Mucosa of rectum (tissue), 2 donors: ENCODE measurements around the gene C12orf57.
"Not testable (repeated sequence)": the region's sequence is repeated elsewhere in the genome, so short reads cannot be mapped to it uniquely, and the experiment has no call there.

Source experiments
- H3K27ac ChIP-seq, 2 donors: one replicate each; pipeline ENCODE4 v1.7.0; 2013; ENCODE audit warnings: inconsistent platforms in 2 of 2, low read depth in 2 of 2, low read length in 2 of 2
- H3K27me3 ChIP-seq, 2 donors: one replicate each; pipeline ENCODE4 v1.7.0; 2013; ENCODE audit warnings: low read length in 2 of 2; ENCODE audit not compliant: control insufficient read depth in 2 of 2, insufficient read depth in 2 of 2
- H3K36me3 ChIP-seq, 2 donors: one replicate each; pipeline ENCODE4 v1.7.0; 2013; ENCODE audit warnings: low read length in 2 of 2; ENCODE audit not compliant: control insufficient read depth in 2 of 2, insufficient read depth in 2 of 2
- H3K4me1 ChIP-seq, 2 donors: one replicate each; pipeline ENCODE4 v1.7.0; 2013; ENCODE audit warnings: low read length in 2 of 2, mild to moderate bottlenecking in 1 of 2; ENCODE audit not compliant: control insufficient read depth in 2 of 2, insufficient read depth in 2 of 2
- H3K4me3 ChIP-seq, 2 donors: one replicate each; pipeline ENCODE4 v1.7.0; 2013; ENCODE audit warnings: low read length in 2 of 2
- H3K9ac ChIP-seq, 2 donors: one replicate each; pipeline ENCODE4 v1.7.0; 2013; ENCODE audit warnings: low read length in 2 of 2, low read depth in 1 of 2, mild to moderate bottlenecking in 1 of 2
- H3K9me3 ChIP-seq, 2 donors: one replicate each; pipeline ENCODE4 v1.7.0; 2013; ENCODE audit warnings: low read length in 2 of 2; ENCODE audit not compliant: control insufficient read depth in 2 of 2
- donor health status: healthy.
- donor health status: Normal muscosa, but diverticular disease.

Gene C12orf57

DNA sequence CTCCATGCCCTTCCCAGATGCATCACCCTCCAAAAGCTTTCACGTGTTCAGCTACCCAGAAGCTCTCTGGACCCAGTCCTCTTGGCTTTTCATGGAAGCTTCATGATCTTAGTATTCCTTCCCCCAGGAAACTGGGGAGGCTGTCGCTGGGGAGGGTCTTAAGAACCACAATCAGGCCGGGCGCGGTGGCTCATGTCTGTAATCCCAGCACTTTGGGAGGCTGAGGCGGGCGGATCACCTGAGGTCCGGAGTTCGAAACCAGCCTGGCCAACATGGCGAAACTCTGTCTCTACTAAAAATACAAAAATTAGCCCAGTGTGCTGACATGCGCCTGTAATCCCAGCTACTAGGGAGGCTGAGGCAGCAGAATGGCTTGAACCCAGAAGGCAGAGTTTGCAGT, 35.7 kb upstream of the C12orf57 start:
- not testable (repeated sequence) for H3K9ac ChIP-seq, H3K36me3 ChIP-seq

DNA sequence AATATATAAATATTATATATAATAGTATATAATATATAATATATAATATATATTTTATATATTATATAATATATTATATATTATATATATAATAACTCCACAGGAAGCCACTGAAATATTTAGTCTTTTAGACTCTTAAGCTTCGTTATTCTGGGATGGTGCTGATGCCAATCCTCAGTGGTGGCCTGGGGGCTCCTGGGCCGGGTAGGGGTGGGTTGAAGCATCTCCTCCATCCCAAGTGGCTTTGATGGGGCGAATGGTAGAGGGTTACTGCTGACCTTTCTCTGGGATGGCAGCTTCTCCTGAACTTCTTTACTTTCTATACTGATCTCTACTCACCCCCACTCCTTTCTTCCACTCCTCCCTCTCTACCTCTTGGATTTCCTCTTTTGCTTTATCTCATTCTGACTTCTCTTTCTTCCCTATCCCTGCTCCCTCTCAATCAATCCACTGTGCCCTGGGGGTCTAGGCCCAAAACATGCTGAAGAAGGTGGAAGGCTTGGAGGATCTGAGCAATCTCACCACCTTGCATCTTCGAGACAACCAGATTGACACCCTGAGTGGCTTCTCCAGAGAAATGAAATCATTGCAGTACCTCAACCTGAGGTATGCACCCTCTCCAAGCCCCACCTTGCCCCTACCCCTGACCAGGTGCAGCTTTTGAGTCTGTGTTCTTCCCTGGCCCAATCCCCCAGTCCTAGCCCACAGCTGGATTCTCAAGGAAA, 34.2 kb upstream of the C12orf57 start:
- Histone ChIP-seq H3K9me3 (no peaks in the 10 kb centered on the region), H3K4me3 (no peak overlapping the region), H3K36me3 (no peaks in the 10 kb centered on the region), H3K27me3 (peaks cover 5 to 14% of the 10 kb centered on the region in 2 donors), H3K27ac (no peak overlapping the region), H3K9ac (no peak overlapping the region), H3K4me1 (peaks cover 6 to 11% of the 10 kb centered on the region in 2 donors)

More for the DNA sequence above, 35.7 kb upstream of the C12orf57 start:
- not testable (repeated sequence) for H3K4me3 ChIP-seq, H3K27ac ChIP-seq, H3K9me3 ChIP-seq
- peaks cover 0 to 14% of the 10 kb centered on the region in 2 donors for H3K27me3 ChIP-seq
- peaks cover 10 to 13% of the 10 kb centered on the region in 2 donors for H3K4me1 ChIP-seq

- Histone ChIP-seq H3K9ac (no peak overlapping the region), H3K4me3 (no peak overlapping the region), H3K27ac (no peak overlapping the region), H3K4me1 (peaks cover 7 to 8% of the 10 kb centered on the region in 2 donors), H3K36me3 (peaks cover 0 to 3% of the 10 kb centered on the region in 2 donors), H3K9me3 (no peaks in the 10 kb centered on the region), H3K27me3 (peaks cover 5 to 20% of the 10 kb centered on the region in 2 donors)
Measured at GRCh38 chr12:6912164-6912935, 31.5 kb upstream of the C12orf57 start.

DNA sequence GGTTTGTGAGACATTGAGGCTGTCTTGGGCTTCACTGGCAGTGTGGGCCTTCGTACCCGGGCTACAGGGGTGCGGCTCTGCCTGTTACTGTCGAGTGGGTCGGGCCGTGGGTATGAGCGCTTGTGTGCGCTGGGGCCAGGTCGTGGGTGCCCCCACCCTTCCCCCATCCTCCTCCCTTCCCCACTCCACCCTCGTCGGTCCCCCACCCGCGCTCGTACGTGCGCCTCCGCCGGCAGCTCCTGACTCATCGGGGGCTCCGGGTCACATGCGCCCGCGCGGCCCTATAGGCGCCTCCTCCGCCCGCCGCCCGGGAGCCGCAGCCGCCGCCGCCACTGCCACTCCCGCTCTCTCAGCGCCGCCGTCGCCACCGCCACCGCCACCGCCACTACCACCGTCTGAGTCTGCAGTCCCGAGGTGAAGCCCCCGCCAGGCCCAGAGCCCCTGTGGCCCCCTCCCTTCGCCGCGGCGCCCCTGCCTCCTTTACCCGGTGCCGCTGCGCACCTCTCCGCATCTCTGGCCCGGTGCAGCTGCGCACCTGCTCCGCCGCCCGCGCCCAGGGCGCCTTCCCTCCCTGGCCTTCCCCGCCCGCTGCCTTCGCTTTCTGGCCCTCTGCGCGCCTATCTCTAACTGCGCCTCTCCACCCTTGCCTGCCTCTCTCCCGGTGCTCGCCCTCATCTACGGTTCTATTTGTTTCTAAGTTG, 29.4 kb upstream of the C12orf57 start, which contains the start of gene ENO2:
ENO2 (plus strand) TSS at position 335 of the 701 bp plus-strand sequence. CDS start 1,253 bp downstream, outside the sequence.
- Histone ChIP-seq H3K4me1 (peaks cover 7 to 8% of the 10 kb centered on the region in 2 donors), H3K36me3 (peaks cover 0 to 3% of the 10 kb centered on the region in 2 donors), H3K9me3 (no peaks in the 10 kb centered on the region), H3K27ac (peak within 1 kb of the TSS; percentile 61 to 74), H3K9ac (peak within 1 kb of the TSS; percentile 49 to 57), H3K27me3 (peaks cover 5 to 20% of the 10 kb centered on the region in 2 donors), H3K4me3 (peak within 1 kb of the TSS; percentile 63 to 73)

- H3K9ac ChIP-seq: peak overlapping the region; percentile 34 to 57
- H3K27ac ChIP-seq: peak overlapping the region in 1 of 2 donors; percentile 63
- H3K4me3 ChIP-seq: peak overlapping the region; percentile 63 to 67
- H3K4me1 ChIP-seq: peaks cover 7 to 8% of the 10 kb centered on the region in 2 donors
- peaks cover 5 to 20% of the 10 kb centered on the region in 2 donors for H3K27me3 ChIP-seq
- peaks cover 3% of the 10 kb centered on the region in 2 donors for H3K36me3 ChIP-seq
- H3K9me3 ChIP-seq: no peaks in the 10 kb centered on the region
Measured at GRCh38 chr12:6914947-6915788, 28.7 kb upstream of the C12orf57 start.

- Histone ChIP-seq H3K4me3 (no peak overlapping the region), H3K27ac (no peak overlapping the region)
Measured at GRCh38 chr12:6915789-6916285, 28.0 kb upstream of the C12orf57 start.

DNA sequence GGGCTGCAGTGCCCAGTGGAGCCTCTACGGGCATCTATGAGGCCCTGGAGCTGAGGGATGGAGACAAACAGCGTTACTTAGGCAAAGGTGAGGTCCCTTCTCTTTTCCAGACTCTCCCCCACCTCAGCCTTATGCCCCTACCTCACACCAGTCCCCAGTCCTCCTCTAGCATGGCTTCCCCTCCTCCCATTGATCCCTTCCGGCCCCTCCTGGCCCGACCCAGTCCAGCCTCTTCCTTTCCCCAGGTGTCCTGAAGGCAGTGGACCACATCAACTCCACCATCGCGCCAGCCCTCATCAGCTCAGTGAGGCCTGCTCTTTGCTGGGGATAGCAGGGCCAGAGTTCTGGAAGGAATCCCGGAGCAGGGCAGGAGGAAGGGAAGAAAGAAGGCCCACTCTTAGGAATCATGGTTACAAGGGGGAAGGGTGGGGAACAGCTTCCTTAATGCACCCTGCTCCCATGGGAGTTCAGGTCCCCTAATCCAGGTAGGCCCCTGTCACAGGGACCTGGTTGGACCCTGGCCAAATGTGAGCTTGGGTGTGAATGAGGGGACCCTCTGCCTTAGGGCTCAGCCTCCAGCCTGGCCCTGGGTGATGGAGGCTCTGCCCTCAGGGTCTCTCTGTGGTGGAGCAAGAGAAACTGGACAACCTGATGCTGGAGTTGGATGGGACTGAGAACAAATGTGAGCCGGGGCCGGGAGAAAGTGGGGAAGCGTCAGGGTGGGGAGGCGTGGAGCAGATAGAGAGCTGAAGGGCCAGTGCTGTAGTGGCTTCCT, 27.2 kb upstream of the C12orf57 start:
- peaks cover 3% of the 10 kb centered on the region in 2 donors for H3K36me3 ChIP-seq
- no peak overlapping the region for H3K27ac ChIP-seq
- H3K27me3 ChIP-seq: peaks cover 5 to 20% of the 10 kb centered on the region in 2 donors
- H3K4me3 ChIP-seq: no peak overlapping the region
- H3K4me1 ChIP-seq: peaks cover 7 to 8% of the 10 kb centered on the region in 2 donors
- no peaks in the 10 kb centered on the region for H3K9me3 ChIP-seq
- no peak overlapping the region for H3K9ac ChIP-seq

More at GRCh38 chr12:6915789-6916285, 28.0 kb upstream of the C12orf57 start:
- peaks cover 3% of the 10 kb centered on the region in 2 donors for H3K36me3 ChIP-seq
- H3K27me3 ChIP-seq: peaks cover 5 to 20% of the 10 kb centered on the region in 2 donors
- no peak overlapping the region for H3K9ac ChIP-seq
- H3K9me3 ChIP-seq: no peaks in the 10 kb centered on the region
- peaks cover 7 to 8% of the 10 kb centered on the region in 2 donors for H3K4me1 ChIP-seq

GRCh38 chr12:6917491-6918231, 26.2 kb upstream of the C12orf57 start:
- Histone ChIP-seq H3K9me3 (no peaks in the 10 kb centered on the region), H3K4me1 (peaks cover 7 to 12% of the 10 kb centered on the region in 2 donors), H3K27ac (no peak overlapping the region), H3K9ac (no peak overlapping the region), H3K36me3 (peaks cover 3% of the 10 kb centered on the region in 2 donors), H3K27me3 (peaks cover 5 to 11% of the 10 kb centered on the region in 2 donors), H3K4me3 (no peak overlapping the region)
